Kidney tubule cell (primary cell): ENCODE data around the gene PIEZO2.
"Not testable (repeated sequence)": the region's sequence is repeated elsewhere in the genome, so short reads cannot be mapped to it uniquely, and the experiment has no call there.

ENCODE experiments used
- DNase-seq: peaks from one replicate; pipeline ENCODE4 v3.0.0-alpha.2; 2018; ENCODE audit warnings: low spot score

PIEZO2 gene

GRCh38 chr18:10680271-10680596 lies 469.1 kb downstream of the PIEZO2 start:
- DNase-seq, result no peak

DNA sequence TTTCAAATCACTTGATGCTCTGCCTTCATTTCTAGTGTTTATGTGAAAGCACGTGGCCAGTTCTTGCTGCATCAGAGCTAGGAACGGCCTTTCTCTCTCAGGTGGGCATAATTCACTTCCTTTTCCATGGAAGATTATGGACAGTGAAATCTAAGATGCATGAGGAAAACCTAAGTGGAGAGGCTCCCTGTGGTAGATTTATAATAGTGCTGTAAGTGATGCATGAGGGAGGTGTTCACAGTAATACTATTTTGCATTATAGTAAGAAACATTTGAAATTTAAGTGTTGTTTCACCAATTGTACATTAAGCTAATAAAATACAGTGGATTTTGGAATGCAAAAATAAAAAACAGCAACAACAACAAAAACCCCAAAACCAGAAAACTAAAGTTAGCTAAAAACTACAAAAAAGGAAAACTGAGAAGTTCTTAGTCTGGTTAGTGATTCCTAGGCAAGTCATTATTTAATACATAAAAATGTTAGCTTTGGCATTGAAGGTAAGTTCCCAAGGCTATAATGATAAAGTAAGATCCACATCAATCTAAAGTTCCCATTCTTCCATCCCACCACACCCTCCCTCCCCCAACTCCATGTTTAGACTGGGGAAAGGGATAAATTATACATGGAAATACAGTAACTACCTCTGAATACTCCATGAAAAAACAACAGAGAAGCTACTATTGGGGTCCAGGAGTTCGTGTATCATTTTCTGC lies 469.7 kb downstream of the PIEZO2 start:
- no peak for DNase-seq

DNA sequence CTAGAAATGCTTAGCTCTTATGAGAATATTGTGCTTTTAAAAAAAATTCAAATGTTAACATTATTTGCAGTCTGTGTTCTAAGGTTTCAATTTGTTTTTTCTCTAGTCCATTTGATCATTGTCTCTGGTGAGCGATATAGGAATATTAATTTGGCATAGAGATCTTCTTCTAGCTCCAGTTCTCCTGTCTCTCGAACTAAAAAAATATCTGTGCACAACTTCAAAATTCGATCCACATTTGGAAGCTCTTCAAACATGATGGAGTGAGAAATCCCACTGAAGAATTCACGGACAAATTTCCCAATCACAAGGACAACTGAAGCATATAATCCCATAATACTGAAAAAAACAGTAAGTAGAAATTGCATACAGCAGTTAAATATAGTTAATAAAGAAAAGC lies 477.9 kb downstream of the PIEZO2 start:
- DNase-seq, result no peak

GRCh38 chr18:10670856-10671255 lies 478.5 kb downstream of the PIEZO2 start:
- DNase-seq, result no peak

- DNase-seq, result no peak
These were observed 479.8 kb downstream of the PIEZO2 start for GRCh38 chr18:10669441-10670100.

DNA sequence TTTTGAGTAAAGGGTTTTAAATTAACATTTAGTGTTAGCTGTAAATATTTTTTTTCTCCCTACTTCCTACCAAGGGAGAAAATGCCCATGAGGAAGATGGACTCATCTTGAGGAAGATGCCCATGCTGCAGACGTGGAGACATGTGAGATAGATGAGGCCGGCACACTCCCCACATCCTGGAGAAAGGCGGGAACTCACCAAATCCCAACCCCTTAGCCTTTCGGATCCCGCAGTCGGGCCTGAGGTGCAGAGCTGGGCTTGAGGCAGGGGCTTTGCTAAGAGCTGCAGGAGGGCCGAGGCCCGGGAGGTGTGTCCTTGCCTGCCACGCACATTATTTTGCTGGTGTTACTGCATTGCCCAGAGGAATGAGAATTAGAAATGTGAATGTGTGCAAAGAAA lies 485.6 kb downstream of the PIEZO2 start:
- DNase-seq, result no peak

DNA sequence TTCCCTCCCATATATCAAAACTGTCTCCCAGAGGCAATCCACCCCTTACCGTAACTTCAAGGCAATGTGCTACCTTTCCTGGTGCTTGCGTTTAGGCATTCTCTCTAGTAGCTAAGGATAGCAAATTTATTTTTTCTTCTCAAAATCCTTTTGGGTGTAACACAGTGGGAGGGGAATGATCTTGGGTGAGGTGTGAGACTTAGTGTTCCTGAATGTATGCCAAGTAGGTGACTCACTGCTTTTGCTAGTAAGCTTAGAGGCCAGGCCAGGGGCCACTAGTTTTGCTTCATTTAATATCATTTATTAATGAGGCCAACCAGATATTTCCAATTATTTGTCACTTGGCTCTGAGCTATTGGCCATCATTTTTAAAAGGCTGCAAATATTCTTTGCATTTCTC lies 488.1 kb downstream of the PIEZO2 start:
- peak; percentile 82 for DNase-seq

- DNase-seq, result peak; percentile 86
These were observed 489.0 kb downstream of the PIEZO2 start for GRCh38 chr18:10660179-10660884.

DNA sequence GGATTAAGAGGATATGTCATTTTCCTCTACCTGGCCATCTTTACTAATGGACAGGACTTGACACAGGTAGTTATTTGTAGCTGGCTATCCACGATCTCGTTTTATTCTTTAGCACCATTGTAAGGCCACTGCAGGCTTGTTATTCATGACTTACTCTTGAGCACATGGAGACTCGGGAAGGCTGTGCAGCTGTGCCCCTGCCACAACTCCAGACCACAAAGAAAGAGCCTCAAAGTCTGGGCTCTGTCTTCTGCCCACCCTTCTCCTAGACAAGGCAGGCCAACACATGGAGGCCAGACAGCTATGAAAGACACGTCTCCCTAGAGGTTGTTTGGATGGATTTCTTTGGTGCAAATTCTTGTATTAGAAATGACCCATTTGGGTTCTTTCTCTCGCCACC lies 489.8 kb downstream of the PIEZO2 start:
- no peak for DNase-seq

DNA sequence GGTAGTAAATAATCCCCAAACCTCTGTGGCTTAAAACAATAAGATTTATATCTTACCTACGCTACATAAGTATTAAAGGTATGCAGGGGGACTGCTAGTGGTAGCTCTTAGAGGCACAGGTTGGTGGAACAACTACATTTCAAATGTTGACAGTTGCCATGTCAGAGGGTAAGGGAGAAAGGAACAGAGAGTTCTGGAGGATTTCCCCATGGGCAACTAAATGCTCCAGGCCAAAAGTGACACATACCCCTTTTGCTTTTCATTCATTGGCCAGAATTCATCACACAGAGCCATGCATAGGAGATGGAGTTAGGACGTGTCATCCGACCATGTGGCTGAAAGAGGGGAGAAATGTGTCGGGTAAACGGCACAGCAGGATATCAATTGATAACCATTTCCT lies 490.4 kb downstream of the PIEZO2 start:
- DNase-seq, result peak; percentile 40

DNA sequence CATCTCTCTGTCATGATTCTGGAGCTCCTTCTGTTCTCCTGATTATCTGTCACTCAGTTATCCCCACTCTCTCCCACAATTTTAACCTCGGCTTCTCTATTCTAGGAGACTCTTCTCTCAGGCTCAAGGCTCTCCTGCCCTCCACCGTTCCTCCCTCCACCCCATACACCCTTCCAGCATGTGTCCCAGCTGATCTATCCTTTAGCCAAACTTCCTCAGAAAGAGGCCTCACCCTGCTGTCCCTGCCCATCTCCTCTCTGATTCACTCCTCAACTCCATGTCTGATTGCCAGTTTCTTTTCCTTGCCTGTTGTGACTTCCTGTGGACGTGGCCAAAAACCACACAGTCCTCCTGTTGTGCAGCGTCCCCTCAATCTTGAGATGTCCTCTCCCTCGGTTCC lies 505.4 kb downstream of the PIEZO2 start:
- DNase-seq, result not testable (repeated sequence)

DNA sequence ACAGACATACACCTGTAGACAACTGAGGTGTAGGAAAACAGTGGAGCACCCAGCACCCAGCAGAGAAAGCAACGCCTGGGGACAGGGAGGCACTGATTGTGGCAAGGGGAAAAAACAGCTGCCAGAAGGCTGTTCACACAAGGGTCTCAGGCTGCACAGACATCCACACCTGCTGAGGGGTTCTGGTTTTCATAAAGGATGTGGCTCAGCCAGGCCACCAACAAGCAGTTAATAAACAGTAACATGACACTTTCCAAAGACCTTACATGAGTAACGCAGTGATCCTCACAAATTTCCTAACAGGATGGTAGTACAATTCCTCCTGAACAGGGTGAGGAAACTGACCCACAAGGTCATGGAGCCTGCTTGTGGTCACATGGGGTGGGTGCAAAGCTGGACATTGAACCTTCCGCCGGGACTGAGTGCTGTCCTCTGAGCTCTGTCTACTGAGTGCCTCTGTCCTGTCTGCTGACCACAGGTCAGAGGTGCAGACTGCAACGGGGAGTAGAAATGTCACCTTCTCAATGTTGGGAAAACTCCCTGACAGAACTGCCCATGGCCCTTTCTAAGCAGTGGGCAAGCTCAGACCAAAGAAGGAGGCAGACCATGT lies 506.3 kb downstream of the PIEZO2 start:
- not testable (repeated sequence) for DNase-seq

GRCh38 chr18:10638539-10638885 lies 510.9 kb downstream of the PIEZO2 start:
- DNase-seq, result not testable (repeated sequence)

DNA sequence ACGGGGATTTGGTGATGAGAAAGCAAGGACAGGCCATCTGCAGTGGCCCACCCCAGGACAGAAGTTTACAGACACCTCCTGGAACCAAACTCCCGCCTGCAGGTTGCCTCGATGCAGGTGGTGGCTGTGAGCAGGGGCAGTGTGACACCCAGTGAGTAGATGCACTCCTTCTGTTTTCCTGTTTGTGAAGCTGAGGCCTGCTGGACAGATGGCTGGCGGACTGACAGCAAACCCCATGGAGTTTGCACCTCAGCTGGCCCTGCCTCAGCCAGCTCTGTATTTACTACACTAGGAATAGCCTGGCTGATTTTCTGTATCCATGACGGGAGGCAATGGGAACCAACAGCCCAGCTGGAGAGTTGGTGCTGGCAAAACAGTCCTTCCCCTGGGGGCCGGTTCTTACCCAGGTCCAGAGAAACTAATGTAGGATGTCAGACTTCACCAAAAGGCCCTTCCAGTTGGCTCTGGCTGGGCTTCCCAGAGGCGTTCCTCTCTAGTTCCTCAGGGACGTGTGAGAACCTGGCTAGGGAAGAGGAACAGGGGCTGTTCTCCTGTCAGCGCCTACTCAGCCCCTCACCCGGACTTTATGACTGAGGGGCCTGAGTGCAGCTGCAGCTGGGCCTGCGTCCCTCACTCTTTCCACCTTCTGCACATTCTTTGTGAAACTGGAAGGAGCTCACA lies 511.4 kb downstream of the PIEZO2 start:
- not testable (repeated sequence) for DNase-seq

- peak; percentile 39 for DNase-seq
These were observed 520.3 kb downstream of the PIEZO2 start for GRCh38 chr18:10629076-10629475.

DNA sequence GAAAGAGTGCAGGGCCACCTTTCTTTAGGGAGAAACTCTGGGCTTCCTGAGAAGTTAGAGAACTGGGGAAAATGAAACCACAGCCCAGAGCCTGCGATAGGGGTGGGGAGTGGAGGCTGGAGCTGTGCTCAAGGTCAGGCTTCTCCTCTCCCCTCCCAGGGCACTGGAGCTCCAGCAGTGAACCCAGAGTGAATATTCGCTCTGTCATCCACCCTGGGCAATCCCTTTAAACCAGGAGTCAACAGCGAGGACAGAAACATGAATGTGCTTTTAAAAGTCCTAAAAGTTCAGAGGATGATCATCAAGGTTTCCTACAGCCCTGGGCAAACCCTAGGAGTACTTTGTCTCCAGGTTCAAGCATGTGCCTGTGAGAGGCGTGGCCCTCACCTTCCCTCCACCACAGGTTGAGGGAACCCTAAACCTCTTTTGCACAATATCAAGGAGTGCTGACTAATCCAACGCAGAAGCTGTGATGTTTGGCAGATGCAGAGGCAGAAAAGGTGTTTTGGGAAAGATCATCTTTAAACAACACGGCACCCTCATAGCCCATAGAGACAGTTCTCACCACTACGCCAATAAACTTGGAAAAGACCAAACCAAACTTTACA lies 522.7 kb downstream of the PIEZO2 start:
- DNase-seq, result not testable (repeated sequence)

- not testable (repeated sequence) for DNase-seq
These were observed 525.8 kb downstream of the PIEZO2 start for GRCh38 chr18:10623606-10624005.

DNA sequence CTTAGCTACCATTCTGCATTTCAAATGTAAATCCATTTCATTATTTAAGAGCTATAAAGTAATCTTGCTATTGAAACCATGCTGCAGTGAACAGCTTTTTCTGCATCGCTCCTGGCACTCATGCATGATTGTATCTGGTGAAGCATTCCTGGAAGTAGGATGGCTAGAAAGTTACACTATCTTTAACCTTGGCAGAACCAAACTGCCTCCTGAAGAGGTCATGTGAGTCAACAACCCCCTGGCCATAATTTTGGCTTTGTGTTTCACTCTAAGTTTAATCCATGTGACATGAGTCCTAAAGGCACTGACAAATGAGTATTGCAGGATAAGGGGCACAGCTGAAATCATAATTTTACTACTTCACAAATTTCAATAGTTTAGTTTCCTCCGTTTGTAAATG lies 526.4 kb downstream of the PIEZO2 start:
- not testable (repeated sequence) for DNase-seq

DNA sequence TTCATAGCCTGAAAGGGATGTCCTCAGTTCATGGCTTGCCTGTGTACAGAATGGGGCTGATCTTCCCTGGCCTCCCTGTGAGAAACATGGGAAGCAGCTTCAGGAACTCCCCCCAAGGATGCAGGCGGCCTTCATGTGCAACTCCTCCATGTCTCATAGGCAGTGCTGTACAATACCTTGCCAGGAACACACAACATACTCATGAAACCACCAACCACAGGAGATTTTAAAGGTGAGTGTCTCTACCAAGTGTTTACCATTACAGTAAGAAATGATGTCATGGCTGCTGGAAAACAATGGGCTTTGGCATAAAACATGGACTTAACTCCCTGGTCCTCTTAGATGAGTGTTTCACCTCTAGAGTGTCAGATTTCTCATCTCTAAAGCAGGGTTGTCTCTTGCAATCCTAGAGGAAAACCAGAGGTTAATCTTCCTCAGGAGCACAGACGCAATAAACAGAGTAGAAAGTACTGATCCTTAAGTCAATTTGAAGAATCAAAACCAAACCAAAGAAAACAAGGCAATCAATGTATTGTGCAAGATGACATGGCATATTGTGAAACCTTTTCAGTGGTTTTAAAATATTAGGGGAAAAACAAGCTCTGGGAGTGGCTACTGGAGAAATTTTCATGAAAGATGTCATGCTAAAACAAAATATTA lies 528.6 kb downstream of the PIEZO2 start:
- DNase-seq, result peak; percentile 17
